GM21526 (cell line): ENCODE results near the gene HLX.

ENCODE experiments used
- ATAC-seq: cut with Tn5 transposase; IDR thresholded peaks from one replicate; pipeline ENCODE4 v1.9.1; 2021; ENCODE audit warnings: moderate library complexity; ENCODE audit not compliant: unreplicated experiment, low FRiP score

HLX gene

DNA sequence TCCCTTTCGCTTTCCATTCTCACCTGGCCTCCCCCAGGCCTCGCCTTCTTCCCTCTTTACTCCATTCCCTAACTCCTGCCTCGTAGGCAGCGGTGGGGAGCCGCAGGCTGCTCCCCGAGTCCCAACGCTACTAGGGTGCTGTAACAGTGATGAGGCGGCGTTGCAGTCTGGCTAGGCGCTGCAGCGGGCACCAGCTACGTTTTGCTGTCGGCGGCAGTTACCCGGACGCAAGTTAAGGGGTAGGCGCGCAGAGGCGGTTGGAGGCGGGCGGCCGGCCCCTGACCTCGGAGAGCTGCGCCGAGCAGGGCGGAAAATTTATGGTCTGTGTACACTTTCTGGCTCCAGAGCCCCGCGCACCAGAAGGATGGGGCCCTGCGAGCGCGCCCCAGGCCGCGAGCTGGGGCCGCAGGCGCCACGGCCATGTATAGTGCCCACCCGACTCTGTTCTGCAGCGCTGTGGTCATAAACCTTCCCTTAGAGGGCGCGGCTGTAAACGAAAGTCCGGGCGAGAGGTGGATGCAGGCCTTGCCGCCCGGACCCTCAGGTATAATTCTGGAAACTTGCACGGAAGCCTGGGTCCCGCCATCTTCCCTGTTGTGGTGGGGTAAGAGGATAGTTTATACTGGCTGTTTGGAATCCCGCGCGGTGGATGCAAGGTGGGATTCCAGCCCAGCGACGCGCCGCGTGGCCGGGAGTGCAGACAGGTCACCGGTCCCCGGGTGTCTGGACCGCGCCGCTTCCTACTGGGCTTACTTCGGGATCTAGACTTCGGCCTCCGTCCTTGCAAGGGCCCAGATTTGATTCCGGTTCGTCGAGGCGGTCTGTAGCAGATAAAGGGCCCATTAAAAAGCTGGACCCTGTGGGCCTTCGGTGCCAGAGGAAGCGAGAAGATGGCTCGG is 15.0 kb downstream of the HLX start:
- no peak for ATAC-seq

DNA sequence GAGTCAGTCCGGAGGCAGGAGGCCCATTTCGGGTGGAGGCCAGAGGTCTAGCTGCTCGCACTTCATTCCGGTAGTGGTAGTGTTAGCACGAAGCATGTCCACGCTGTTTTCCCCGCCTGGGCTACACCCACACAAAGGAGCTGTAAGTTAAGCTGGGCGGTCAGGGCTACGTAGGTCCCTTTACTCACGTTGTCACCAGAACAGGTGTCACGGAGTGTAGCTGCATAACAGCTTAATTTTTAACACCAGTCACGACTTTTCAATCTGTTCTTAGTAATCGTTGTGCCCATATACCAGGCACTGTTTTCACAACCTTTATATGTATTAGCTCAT is 15.6 kb downstream of the HLX start:
- ATAC-seq = no peak

DNA sequence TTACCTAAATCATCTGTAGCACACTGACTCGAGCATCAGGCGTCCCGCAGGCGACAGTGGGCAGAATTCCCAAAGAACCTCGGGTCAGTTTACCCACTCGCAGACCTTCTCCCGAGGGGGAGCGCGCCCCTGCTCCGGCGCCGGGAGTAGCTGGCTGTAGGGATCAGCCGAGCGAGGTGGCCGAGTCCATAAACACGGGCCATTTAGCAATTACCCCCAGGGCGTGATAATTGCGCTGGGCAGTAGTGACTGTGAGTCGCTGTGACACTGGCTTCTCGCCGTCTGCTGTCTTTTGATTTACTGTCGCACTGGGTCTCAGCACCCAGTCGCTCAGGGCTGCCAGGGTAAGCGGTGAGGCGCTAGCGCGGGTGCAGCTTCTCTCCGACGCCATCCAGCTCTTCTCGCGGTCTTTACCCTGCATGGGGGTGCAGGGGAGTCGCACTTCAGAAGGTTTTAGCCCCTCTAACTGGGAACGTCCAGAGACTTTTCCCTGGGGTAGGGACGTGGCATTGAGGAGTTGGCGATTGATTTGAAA is 16.2 kb downstream of the HLX start:
- no peak for ATAC-seq

DNA sequence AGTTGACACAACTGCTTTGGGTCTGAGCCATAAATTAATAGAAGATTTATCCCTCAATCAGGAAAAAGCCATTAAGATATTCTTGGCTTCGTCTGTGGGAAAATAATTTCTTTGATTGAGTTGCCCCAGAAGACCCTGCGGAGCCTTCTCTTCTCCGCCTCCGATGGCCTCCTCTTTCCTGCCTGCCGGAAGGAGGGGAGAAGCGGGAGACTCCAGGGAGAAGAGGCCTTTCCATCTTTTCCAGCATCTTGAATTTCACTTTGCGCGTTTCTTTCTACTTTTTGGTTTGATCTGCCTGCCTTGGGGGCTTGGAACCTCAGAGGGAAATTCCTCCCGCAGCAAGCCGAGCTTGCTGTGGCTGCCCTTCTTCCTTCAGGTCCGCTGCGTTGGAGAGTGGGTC is 16.8 kb downstream of the HLX start:
- ATAC-seq = no peak

DNA sequence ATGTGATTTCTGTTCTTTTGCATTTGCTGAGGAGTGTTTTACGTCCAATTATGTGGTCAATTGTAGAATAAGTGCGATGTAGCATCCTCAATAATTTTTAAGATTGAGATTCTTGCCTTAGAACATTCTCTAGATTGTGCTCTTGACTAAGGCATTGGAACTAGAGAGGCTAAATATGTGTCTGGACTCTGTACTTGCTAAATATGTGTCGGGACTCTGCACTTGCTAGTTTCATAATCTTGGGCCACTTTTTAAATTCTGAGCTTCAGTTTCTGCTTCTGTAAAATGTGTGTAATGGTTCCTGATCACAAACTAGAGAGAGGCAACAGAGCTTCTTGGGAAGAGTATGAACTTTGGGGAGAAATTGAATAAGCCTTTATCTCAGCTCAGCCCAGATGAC is 21.6 kb downstream of the HLX start:
- no peak for ATAC-seq

DNA sequence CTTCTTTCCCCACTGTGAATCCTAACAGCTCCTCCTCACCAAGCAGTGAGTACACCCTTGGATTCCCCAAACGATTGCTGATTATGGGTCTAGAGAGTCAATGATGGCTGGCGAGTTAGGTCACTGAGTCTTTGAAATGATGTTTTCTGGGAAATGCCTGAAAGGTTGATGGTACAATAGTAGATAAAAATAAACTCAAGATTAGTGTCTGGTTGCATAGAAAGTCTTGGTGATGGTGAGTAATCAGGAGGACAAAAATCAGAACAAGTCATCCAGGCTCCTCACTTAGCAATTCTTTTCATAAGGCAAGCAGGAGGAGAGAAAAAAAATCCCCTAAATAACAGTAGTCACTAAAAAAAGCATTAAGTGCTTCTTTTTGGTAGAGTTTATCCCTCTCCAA is 22.6 kb downstream of the HLX start:
- ATAC-seq = no peak

DNA sequence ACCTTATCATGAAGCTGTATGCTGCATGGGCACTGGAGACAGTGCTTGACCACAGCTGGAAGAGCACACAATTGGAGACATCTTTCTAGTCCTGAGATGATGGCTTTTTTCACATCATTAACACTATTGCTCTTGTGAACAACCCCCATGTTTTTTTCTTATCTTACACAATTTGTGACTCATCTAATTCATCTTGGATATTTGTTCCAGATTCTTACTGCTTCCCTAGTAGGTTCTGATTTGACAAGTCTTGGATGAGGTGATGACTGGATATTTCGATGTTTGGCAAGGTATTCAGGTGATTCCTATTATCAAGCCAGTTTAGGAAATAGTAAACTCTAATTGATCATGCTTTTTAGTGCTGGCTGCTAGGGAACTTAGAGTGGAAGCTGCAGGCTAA is 23.7 kb downstream of the HLX start:
- ATAC-seq = no peak

DNA sequence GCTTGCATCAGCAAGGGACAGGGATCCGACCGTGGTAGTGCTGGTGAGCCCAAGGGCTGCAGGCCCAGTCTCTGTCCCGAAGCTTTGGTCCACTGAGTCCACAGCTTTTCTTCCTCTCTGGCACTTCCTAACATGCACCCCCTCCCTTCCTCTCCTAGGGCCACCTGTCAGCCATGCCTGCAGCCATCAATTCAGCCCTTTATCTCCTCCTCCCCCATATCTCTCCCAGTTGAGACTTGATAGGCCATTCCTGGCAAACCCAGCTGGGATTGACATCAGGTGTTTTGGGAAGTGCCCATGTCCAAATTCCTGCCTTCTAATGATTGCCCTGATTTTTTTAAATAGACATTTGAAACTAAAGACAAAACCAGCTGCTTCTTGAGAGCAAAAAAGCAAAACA is 25.6 kb downstream of the HLX start:
- ATAC-seq = no peak

DNA sequence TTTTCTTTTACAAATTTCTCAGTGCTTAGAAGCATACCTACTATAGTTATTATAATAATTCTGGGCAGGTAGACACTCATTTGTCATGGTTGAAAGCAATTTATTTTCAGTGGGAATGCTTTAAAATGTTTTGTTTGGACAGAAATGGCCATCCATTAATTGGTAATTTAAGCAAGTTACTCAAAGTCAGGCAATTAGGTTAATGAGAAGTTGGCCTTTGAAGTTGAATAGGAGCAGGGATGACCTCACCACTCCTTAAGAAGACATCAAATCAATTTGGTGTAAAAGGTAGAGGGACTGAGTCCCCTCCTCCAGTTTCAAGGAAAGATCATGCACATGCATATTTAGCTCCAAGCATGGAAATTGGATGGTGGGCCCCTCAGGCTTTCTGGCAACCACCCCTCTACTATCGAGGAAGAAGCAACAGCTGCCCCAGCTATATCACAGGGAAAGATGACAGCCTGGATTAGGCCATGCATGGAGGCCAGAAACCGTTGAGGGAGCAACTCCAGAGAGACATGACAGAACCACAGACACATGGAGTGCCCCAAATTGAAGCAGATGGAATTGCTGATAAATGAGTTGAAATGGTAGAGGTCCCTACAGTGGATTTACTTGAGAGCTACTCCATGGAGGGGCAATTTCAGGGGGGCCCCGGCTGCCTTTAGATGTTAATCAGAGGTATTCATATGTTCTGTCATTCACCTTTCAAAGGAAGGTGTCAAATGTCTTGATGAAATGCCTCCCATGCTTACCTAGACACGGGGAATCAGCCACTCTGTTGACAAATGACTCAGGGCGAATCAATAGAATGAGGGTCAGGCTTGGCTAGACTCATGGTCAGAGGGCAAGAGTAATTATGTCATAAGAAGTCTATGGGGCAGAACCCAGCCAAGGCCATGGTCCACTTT is 26.7 kb downstream of the HLX start:
- ATAC-seq = no peak

DNA sequence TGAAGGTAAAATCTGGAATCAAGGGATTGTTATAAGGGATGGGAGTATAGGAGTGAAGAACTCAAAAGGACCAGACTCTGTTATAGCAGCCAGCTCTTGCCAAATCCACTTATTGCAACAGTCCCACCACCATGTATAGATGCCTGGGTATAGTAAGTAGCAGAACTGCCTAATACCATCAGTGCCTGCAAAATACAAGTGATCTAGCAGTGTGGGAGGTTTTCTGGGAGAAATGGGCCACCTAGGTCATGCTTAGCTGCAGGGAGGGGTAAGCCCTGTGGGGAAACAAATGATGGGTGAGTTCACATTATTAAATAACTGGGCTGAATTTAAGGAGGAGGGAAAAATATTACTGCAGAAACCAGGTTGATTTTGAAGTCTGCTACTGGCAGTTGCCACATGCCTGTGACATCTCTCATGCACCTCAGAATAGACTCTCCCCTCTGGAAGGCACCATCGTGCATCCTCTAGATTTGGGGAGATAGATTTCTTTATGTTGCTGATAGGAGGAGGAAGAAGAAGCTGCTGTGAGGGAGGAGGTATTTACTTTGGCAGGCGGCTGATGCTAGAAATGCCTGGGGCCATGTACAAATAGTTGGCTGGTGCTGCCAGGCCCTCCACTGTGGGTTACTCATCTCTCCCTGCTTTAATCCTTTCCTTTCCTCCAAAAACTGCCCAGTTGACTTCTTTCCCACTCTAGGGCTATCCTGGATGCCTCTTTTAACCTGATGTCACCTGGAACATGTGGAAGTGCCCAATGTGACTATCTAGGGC is 27.5 kb downstream of the HLX start:
- no peak for ATAC-seq

DNA sequence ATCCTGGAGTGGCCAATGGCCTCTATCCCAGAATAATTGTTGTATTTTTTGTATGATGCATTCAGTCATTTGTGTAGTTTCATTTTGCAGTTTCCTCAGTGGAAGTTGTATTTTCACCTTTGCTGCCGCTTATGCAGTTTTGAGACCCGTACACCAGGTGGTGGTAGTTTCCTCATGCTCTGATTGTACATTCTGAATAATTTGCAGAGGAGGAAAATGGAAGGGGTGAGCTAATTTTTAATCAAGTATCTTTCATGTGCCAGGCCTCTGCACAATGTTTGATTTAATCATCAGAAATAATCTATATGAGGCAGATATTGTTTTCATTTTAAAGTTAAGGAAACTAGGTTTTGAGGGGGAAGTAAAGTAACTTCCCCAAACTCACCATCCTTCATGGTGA is 29.5 kb downstream of the HLX start:
- no peak for ATAC-seq

DNA sequence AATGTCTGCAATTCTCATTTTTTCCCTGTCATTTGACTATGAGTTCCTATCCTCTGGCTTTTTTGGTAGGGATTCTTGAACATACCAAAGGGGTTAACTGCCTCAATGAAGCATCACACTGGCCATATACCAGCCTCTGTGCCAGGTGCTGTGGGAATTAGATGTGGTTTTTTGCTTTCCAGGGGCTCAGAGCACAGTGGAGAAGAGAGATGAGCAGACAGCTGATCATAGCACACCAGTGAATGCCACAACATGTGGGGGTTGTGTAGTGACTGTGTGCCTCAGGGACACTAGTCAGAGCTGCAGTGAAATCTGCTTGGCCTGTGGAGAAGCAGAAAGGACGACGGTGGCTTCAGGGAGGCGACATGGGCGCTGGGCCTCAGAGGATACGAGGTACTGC is 30.8 kb downstream of the HLX start:
- no peak for ATAC-seq

DNA sequence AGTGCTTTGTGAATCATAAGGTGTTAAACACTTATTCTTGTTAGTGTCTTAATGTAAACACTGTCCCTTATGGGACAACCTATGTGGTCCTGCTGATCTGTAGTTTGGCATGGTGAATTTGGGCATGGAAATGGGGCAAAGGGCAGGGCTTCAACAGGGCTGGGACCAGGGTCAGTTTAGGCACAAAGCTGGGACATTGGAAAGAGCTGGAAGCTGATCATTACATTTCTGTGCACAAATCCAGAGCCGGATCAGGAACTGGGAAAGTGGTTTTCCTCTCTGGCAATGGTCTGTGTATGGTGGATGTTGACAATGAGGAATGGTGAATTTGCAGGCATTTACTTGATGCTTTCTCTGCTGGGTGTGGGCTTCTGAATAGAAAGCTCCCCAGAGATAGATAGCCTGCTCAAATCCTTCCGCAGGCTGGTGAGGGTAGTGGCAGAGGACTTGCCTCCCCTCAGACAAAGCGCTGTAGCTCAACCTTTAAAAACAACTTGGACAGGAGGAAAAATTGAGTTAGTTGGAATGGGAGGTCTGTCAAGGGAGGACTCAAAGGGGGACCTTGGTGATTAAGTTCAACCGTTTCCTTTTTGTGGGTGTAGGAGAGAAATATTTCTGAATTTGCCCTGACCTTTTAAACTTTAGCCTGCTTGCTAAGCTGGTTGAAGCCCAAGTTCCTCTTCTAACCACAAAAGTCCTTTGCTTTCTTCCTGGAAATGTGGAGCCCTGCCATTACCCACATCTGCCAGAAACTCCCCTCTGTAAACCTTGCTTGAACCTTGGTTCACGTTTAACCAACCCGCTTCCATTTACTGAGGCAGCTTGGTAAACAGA is 35.3 kb downstream of the HLX start:
- no peak for ATAC-seq

DNA sequence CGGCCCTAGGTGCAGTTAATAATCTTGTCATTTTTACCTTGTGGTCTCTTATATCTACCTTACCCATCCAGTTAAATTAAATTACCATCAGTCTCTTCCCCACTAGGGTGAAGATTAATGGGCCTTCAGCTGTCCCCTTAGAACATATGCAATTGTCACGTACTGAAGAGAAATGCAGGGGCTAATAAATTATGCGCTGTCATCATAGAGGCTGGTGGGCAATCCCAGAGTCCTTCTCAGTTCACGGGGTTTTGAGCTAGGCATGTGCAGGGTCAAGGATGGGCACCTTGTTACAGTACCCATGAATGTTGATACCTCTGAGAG is 35.8 kb downstream of the HLX start:
- no peak for ATAC-seq

DNA sequence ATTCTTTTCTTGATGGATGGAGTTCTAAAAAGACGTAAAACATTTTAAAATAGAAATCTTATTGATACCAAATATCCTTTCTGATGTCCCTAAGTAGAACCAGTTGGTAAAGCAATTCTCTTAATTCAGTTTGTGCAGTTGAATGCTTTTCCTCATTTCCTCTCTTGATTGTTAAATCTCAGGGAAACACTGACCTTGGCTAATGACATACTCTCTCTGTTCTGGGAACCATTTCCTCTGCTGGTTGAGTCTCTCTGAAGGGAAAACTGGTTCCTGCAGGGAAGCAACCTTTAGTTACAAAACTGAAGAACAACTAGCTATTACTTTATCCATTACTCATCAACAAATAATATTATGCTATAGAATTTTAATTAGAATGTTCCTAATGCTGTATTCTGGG is 36.7 kb downstream of the HLX start:
- ATAC-seq = no peak

DNA sequence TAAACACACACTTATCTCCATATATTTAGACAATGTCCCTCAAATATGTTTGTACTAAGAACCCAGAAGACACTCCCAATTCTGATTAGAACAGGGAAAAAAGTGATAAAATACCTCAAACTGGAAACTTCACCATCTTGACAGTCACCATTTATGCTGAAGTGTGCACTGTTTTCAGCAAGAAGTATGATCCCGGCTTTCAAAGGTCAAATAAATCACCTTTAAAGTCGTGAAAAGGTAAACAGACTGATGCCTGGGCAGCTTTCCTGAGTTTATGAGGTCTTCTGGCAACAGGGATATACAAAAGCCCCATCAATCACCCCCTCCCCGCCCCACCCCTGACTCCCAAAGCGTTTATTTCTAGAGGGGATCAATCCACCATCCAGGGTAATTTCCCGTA is 37.9 kb downstream of the HLX start:
- no peak for ATAC-seq

DNA sequence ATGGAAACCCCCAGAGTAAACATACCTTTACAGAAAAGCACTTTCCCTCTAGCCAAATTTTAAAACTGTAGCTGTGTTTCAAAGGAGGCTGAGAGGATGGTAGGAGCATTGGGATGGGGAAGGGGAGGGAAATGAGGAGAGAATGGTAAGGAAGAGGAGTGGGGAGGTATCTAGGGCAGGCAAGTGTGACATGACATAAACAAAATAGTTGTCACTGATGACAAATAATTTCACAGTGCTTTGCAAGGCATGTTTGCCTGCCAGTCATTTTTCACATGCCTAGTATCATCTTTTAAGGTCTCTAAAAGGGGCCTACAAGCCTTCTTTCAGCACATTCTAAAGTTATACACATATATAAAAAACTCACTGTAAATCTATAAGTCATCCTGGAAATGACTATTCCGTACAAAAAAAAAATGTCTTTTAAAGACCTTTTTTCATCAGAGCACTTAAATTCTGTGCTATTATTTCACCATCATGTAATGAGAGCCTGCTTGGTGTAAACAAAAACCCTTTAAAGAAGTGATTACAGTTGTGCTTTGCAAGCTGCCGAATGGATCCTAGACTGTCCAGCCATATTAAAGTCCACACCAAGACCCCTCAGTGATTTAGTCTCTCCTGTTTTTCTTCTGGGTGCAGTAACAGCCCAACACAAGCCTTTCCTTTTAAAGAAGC is 38.4 kb downstream of the HLX start:
- ATAC-seq = no peak

DNA sequence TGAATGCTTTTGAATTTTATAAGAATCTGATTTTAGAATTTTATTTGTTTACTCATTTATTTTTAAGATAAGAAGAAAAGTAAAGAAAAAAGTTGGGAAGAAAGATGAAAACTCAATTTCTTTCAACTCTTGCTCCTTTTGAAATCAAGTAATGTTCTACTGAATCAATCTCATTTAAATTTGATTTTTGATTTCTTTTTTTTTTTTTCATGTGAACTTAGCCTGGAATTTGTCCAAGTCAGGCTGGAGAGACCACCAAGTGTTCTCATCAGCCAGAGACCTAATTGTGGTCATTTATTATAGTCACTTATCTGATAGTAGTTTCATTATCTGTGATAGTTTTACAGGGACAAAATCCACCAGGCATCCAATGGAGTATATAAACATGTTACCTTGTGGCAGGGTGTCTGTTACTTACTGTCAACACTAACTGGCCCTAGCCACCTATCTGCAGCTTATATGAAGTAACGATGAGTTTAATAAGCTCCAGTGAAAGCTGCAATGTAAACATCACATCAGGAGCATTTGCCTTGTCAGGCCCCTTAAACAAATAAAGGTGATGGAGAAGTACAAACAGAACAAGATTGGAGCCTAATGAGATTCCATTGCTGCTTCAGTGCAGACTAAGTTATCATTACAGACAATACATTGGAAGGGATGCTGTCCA is 39.2 kb downstream of the HLX start:
- ATAC-seq = no peak

DNA sequence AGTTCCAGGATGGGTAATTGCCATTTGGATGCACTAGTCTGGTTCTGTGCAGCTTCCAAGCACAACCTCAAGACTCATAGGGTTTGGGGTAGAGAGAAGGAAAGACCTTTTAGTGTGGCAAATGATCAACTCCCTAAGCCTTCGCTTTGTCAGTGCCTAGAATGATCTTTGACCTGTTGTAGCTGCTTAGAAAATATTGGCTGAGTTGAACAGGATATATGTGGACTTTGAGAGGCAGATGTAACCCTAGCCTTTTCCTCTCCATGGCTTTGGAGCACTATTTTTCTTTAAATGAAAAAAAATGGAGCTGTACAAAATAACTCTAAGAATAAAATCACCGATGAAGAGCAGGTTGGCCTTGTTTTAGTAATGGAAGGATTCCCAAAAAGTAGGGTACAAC is 41.7 kb downstream of the HLX start:
- ATAC-seq = no peak
